GM23338 (cell line): ENCODE results near the gene FAM111A. TPM values are rescaled to one million over a fixed set of nuclear protein-coding genes. Genes with fewer than 3 reads are reported as not detected.
"Not testable (repeated sequence)": the region's sequence is repeated elsewhere in the genome, so short reads cannot be mapped to it uniquely, and the experiment has no call there.

Experiments
- ATAC-seq: fragments of 200-7000 bp; cut with Tn5 transposase; 3 replicates; pipeline ENCODE4 v1.9.1; 2020
- DNase-seq: peaks from one replicate; pipeline ENCODE4 v3.0.0-alpha.2; 2015; ENCODE audit warnings: low spot score
- H2AFZ ChIP-seq: fragments of 200-600 bp; sonication (generic); 2 replicates; pipeline ENCODE4 v1.8.0; 2016; ENCODE audit warnings: antibody characterized with exemption, mild to moderate bottlenecking, moderate library complexity
- H3F3A ChIP-seq: fragments of 200-600 bp; sonication (generic); replicated peaks from 2 replicates; pipeline ENCODE4 v1.8.0; 2017; ENCODE audit warnings: antibody characterized with exemption, mixed run types, low read depth
- H3K27ac ChIP-seq: fragments of 200-600 bp; sonication (generic); 2 replicates; pipeline ENCODE4 v1.6.1; 2016; ENCODE audit warnings: low read depth
- H3K27me3 ChIP-seq: fragments of 200-600 bp; sonication (generic); 2 replicates; pipeline ENCODE4 v1.8.0; 2016; ENCODE audit warnings: mild to moderate bottlenecking, mixed run types, moderate library complexity; ENCODE audit not compliant: insufficient read depth
- H3K36me3 ChIP-seq: fragments of 200-600 bp; sonication (generic); 2 replicates; pipeline ENCODE4 v1.8.0; 2016; ENCODE audit warnings: mild to moderate bottlenecking; ENCODE audit not compliant: insufficient read depth
- H3K4me1 ChIP-seq: fragments of 200-600 bp; sonication (generic); 2 replicates; pipeline ENCODE4 v1.8.0; 2016; ENCODE audit warnings: mild to moderate bottlenecking, moderate library complexity; ENCODE audit not compliant: insufficient read depth
- H3K4me2 ChIP-seq: fragments of 200-600 bp; sonication (generic); 2 replicates; pipeline ENCODE4 v1.7.1; 2017; ENCODE audit warnings: mixed run types
- H3K4me3 ChIP-seq: fragments of 200-600 bp; sonication (generic); 2 replicates; pipeline ENCODE4 v1.6.1; 2016; ENCODE audit warnings: mixed run types
- H3K79me2 ChIP-seq: fragments of 200-600 bp; sonication (generic); replicated peaks from 2 replicates; pipeline ENCODE4 v1.8.0; 2017; ENCODE audit warnings: mild to moderate bottlenecking; ENCODE audit not compliant: insufficient read depth
- H3K9me2 ChIP-seq: fragments of 200-600 bp; sonication (generic); 2 replicates; pipeline ENCODE4 v1.8.0; 2017; ENCODE audit not compliant: insufficient read depth
- H4K20me1 ChIP-seq: fragments of 200-600 bp; sonication (generic); replicated peaks from 2 replicates; pipeline ENCODE4 v1.8.0; 2017; ENCODE audit warnings: mild to moderate bottlenecking; ENCODE audit not compliant: insufficient read depth
- H3K27ac Mint-ChIP-seq: 2 replicates; pipeline ENCODE4 v1.8.0; 2020; ENCODE audit warnings: inconsistent platforms, mild to moderate bottlenecking, moderate library complexity, mixed read lengths
- H3K27me3 Mint-ChIP-seq: 3 replicates; pipeline ENCODE4 v1.8.0; 2022; ENCODE audit warnings: low read depth, mild to moderate bottlenecking, moderate library complexity, mixed read lengths, inconsistent platforms; ENCODE audit not compliant: insufficient read depth, poor library complexity
- H3K36me3 Mint-ChIP-seq: 3 replicates; pipeline ENCODE4 v1.8.0; 2021; ENCODE audit warnings: low read depth, mild to moderate bottlenecking, inconsistent platforms, moderate library complexity, mixed read lengths
- H3K4me1 Mint-ChIP-seq: 3 replicates; pipeline ENCODE4 v1.8.0; 2020; ENCODE audit warnings: mild to moderate bottlenecking, inconsistent platforms, mixed read lengths
- H3K4me3 Mint-ChIP-seq: 3 replicates; pipeline ENCODE4 v1.8.0; 2021; ENCODE audit warnings: moderate library complexity, mild to moderate bottlenecking, inconsistent platforms, mixed read lengths
- H3K9me3 Mint-ChIP-seq: 3 replicates; pipeline ENCODE4 v1.8.0; 2020; ENCODE audit warnings: moderate library complexity, mild to moderate bottlenecking, inconsistent platforms, mixed read lengths
- ZNF462 ChIP-seq: fragments of 250-450 bp; sonication (Bioruptor Pico); IDR thresholded peaks from 2 replicates; pipeline ENCODE4 v1.5.0; 2020; ENCODE audit warnings: mild to moderate bottlenecking, moderate library complexity
- polyA plus RNA-seq: library from polyadenylated mRNA; unstranded; fragments of >200 nt; fragmentation: Nextera tagmentation; extraction: Ambion mirVana; gene quantifications from 2 replicates; pipeline ENCODE4 v1.2.1, GENCODE V29; 2016
- total RNA-seq: library from RNA; depleted of rRNA; stranded (reverse); fragments of >200 nt; shearing (Covaris generic); gene quantifications from 2 replicates; pipeline ENCODE4 v1.2.3, GENCODE V29; 2014

Gene FAM111A
- total and polyA plus RNA-seq, 2 experiments from 2014 or later, result 23.0 to 38.1 TPM

- not testable (repeated sequence) for H3K27me3 Mint-ChIP-seq, H3K79me2 ChIP-seq, H3K27me3 ChIP-seq, H3K27ac ChIP-seq, H3K9me2 ChIP-seq, H3F3A ChIP-seq, H3K27ac Mint-ChIP-seq, H2AFZ ChIP-seq, H3K36me3 ChIP-seq, H4K20me1 ChIP-seq, H3K4me3 ChIP-seq, H3K9me3 Mint-ChIP-seq
- peaks cover 16% of the 10 kb centered on the region; the same call in 1 of the 3 replicates for H3K36me3 Mint-ChIP-seq
- peaks cover 67% of the 10 kb centered on the region for H3K4me1 Mint-ChIP-seq
- TF ChIP-seq ZNF462 (CRISPR knock-in tag), result peak; percentile 10; the same call in 1 of the 2 replicates
- peak overlapping the region; percentile 17; the same call in 2 of the 3 replicates for H3K4me3 Mint-ChIP-seq
- Histone ChIP-seq H3K4me2 (peak overlapping the region; percentile 52), H3K4me1 (peaks cover 64% of the 10 kb centered on the region)
- ATAC-seq, result peak; percentile 89
- peak; percentile 82 for DNase-seq
Observed at GRCh38 chr11:59095225-59095624, 47.4 kb upstream of the FAM111A start.

GRCh38 chr11:59095972-59096575, 46.6 kb upstream of the FAM111A start:
- H3F3A ChIP-seq, H2AFZ ChIP-seq, H3K27ac ChIP-seq, H3K27me3 ChIP-seq, H3K4me3 Mint-ChIP-seq, H3K27me3 Mint-ChIP-seq, H3K4me3 ChIP-seq, H3K9me3 Mint-ChIP-seq, H3K27ac Mint-ChIP-seq, H3K79me2 ChIP-seq, DNase-seq, H3K36me3 ChIP-seq, H3K9me2 ChIP-seq, ATAC-seq, H4K20me1 ChIP-seq: not testable (repeated sequence)
- Histone ChIP-seq H3K4me2 (peak overlapping the region; percentile 52), H3K4me1 (peaks cover 69% of the 10 kb centered on the region)
- H3K36me3 Mint-ChIP-seq, result peaks cover 16% of the 10 kb centered on the region; the same call in 1 of the 3 replicates
- peaks cover 75% of the 10 kb centered on the region for H3K4me1 Mint-ChIP-seq
